Pancreas (tissue), 10 donors: ENCODE measurements around the gene KLHL35. TPM values are rescaled to one million over a fixed set of nuclear protein-coding genes. Genes with fewer than 3 reads are reported as not detected.
A peak's percentile ranks its signal among the peaks of the same experiment; 100 is the strongest.

Experiments
- ATAC-seq, 4 donors: fragments of 200-7000 bp; cut with Tn5 transposase; one replicate each; pipeline versions ENCODE4 v1.8.0 to v1.9.1; 2020; ENCODE audit warnings: mild to moderate bottlenecking in 4 of 4, moderate library complexity in 4 of 4
- DNase-seq, 6 donors: peaks; one replicate each; pipeline ENCODE4 v3.0.0-alpha.2; 2020
- FAIRE-seq: peaks from 2 replicates; lab custom pipeline; 2012; peaks lifted over from hg19 to GRCh38; lab: Jason Lieb, UNC
- H3K27ac ChIP-seq, 4 donors: fragments of 200-600 bp; sonication (generic); 1 replicate in 3 of 4; 2 replicates in 1 of 4; pipeline versions ENCODE4 v1.5.0 to v1.8.0; 2020
- H3K27me3 ChIP-seq, 4 donors: fragments of 200-600 bp; one replicate each; pipeline ENCODE4 v1.8.0; 2021
- H3K36me3 ChIP-seq, 3 donors: fragments of 200-600 bp; sonication (generic) in 1 of 3; one replicate each; pipeline versions ENCODE4 v1.5.0 to v1.8.0; 2020 to 2021
- H3K4me1 ChIP-seq, 3 donors: fragments of 200-600 bp; one replicate each; pipeline ENCODE4 v1.8.0; 2021
- H3K4me3 ChIP-seq, 4 donors: fragments of 200-600 bp; sonication (generic) in 2 of 4; one replicate each; pipeline versions ENCODE4 v1.5.0 to v1.8.0; 2020 to 2021
- H3K9me3 ChIP-seq, 4 donors: fragments of 200-600 bp; one replicate each; pipeline ENCODE4 v1.8.0; 2021
- CTCF ChIP-seq, 4 donors: fragments of 200-600 bp; sonication (generic) in 3 of 4; IDR thresholded peaks; one replicate each; pipeline versions ENCODE4 v1.5.0 to v1.8.0; 2021; ENCODE audit warnings: antibody characterized with exemption in 4 of 4
- WGBS, 2 donors: extraction: QIAGEN DNeasy Blood & Tissue Kit; methylation state at CpG; one replicate each; pipeline ENCODE4 v1.1.7; 2013; 5-methylcytosine and 5-hydroxymethylcytosine counted together
- intact Hi-C, 3 donors: fragments of 100-400 bp; cut with DNase I; formaldehyde crosslinking; loops; one replicate each; pipeline versions ENCODE4 v1.11.1 to v1.14.2; 2022
- polyA plus RNA-seq, 2 donors: library from polyadenylated mRNA; stranded (reverse); fragments of 200-250 nt; gene quantifications; one replicate each; pipeline ENCODE4 v1.2.3, GENCODE V29; 2013
- total RNA-seq, 6 donors: library from RNA; stranded (reverse); fragmentation: NEBNext Ultra II Directional in 4 of 6; extraction: Animal tissue kit (Norgen Biotek cat#: 25700) in 4 of 6; gene quantifications; one replicate each; pipeline versions ENCODE4 v1.2.1 to v1.2.4, GENCODE V29; 2021 to 2023
- donor health status: healthy with polysubstance abuse.
- donor health status: DM: no; HTN: no; CAD: no; lungs with moderate emphysema.
- donor health status: DM: no; HTN: no; CAD: no.
- donor health status: control.
- donor health status: control.
- donor health status: Bipolar disorder and iron deficiency.
- donor health status: DM: yes; HTN: yes; CAD: no.
- donor health status: DM: no; HTN: no; CAD: no.
- donor health status: DM: no; HTN: no; CAD: no.
- donor health status: DM: yes; HTN: yes; CAD: no.

The KLHL35 gene
- total and polyA plus RNA-seq, 8 donors: 0.97 to 3.1 (median 1.8) TPM

GRCh38 chr11:75442161-75442885 lies 9.3 kb upstream of the KLHL35 start:
- FAIRE-seq: no peak
- ATAC-seq: no peak
- TF ChIP-seq CTCF (IDR thresholded peaks at IDR 0.05): no peak
- Histone ChIP-seq H3K4me1 (no peaks in the 10 kb centered on the region), H3K27me3 (no peaks in the 10 kb centered on the region), H3K36me3 (no peaks in the 10 kb centered on the region), H3K4me3 (no peak overlapping the region), H3K9me3 (no peaks in the 10 kb centered on the region), H3K27ac (no peak overlapping the region)
- peak in 1 of 6 donors; percentile 43 for DNase-seq
- intact Hi-C loops: loop anchor here in 2 of 3 donors (5.0 to 10.0 kb wide), 3 partner anchors 48 to 92 kb away; partner anchors contain the start of gene RPS3 (in 1 of the 2)
- WGBS, 2 donors: 85 to 88% methylated on average over 15 of the region's 15 CpGs

- ATAC-seq (no peak), FAIRE-seq (no peak), DNase-seq (no peak)
- no peaks in the 10 kb centered on the region for H3K4me1 ChIP-seq
- no peak overlapping the region for H3K4me3 ChIP-seq
- no peaks in the 10 kb centered on the region for H3K27me3 ChIP-seq
- H3K36me3 ChIP-seq: no peaks in the 10 kb centered on the region
- no peak for TF ChIP-seq CTCF (IDR thresholded peaks at IDR 0.05)
- 86 to 94% methylated on average over 7 of the region's 7 CpGs for WGBS, 2 donors
- intact Hi-C loops: loop anchor here in 2 of 3 donors (5.0 to 10.0 kb wide), 3 partner anchors 47 to 93 kb away; partner anchors contain the start of gene RPS3 (in 1 of the 2)
- H3K9me3 ChIP-seq: no peaks in the 10 kb centered on the region
- H3K27ac ChIP-seq: no peak overlapping the region
Measured at GRCh38 chr11:75441804-75442132, 8.8 kb upstream of the KLHL35 start.

GRCh38 chr11:75440960-75441803 lies 8.2 kb upstream of the KLHL35 start:
- no peaks in the 10 kb centered on the region for H3K9me3 ChIP-seq
- DNase-seq: peak in 2 of 6 donors; percentile 15 to 73
- H3K4me3 ChIP-seq: no peak overlapping the region
- no peak for TF ChIP-seq CTCF (IDR thresholded peaks at IDR 0.05)
- no peaks in the 10 kb centered on the region for H3K36me3 ChIP-seq
- no peak overlapping the region for H3K27ac ChIP-seq
- no peaks in the 10 kb centered on the region for H3K27me3 ChIP-seq
- no peak for FAIRE-seq
- intact Hi-C loops: loop anchor here in 2 of 3 donors (5.0 to 10.0 kb wide), 3 partner anchors 46 to 94 kb away; partner anchors contain the start of gene RPS3 (in 1 of the 2)
- WGBS, 2 donors: 89 to 90% methylated on average over 27 of the region's 27 CpGs
- H3K4me1 ChIP-seq: no peaks in the 10 kb centered on the region
- no peak for ATAC-seq

- H3K4me3 ChIP-seq: no peak overlapping the region
- FAIRE-seq (no peak), ATAC-seq (no peak), DNase-seq (peak in 2 of 6 donors; percentile 28 to 60)
- no peak overlapping the region for H3K27ac ChIP-seq
- no peak for TF ChIP-seq CTCF (IDR thresholded peaks at IDR 0.05)
- no peaks in the 10 kb centered on the region for H3K4me1 ChIP-seq
- 83 to 88% methylated on average over 13 of the region's 13 CpGs for WGBS, 2 donors
- intact Hi-C loops: loop anchor here in 2 of 3 donors (5.0 to 10.0 kb wide), 3 partner anchors 45 to 95 kb away; partner anchors contain the start of gene RPS3 (in 1 of the 2)
- H3K9me3 ChIP-seq: no peaks in the 10 kb centered on the region
- no peaks in the 10 kb centered on the region for H3K36me3 ChIP-seq
- no peaks in the 10 kb centered on the region for H3K27me3 ChIP-seq
Measured at GRCh38 chr11:75439495-75440120, 6.6 kb upstream of the KLHL35 start.
